Measurements from ENCODE around the gene CFAP70.

Gene CFAP70

GRCh38 chr10:73307203-73307800 lies 51.4 kb downstream of the CFAP70 start:
- no peak overlapping the region for H3K4me2 ChIP-seq (ENCODE audit: low read length)
- no peak overlapping the region for H3K27ac ChIP-seq (ENCODE audit: low read depth, low read length, poor library complexity, severe bottlenecking)
- H3K9ac ChIP-seq (ENCODE audit: low read length): no peak overlapping the region
- no peaks in the 10 kb centered on the region for H4K20me1 ChIP-seq (ENCODE audit: insufficient read depth, low read length)
- no peaks in the 10 kb centered on the region for H3K36me3 ChIP-seq (ENCODE audit: insufficient read depth, low read length)
- H3K4me1 ChIP-seq (ENCODE audit: insufficient read depth, low read length, severe bottlenecking): no peaks in the 10 kb centered on the region
- peaks cover 12% of the 10 kb centered on the region for H3K9me3 ChIP-seq (ENCODE audit: low read length)
- no peaks in the 10 kb centered on the region for H3K79me2 ChIP-seq (ENCODE audit: insufficient read depth, low read length)
- no peaks in the 10 kb centered on the region for H3K9me2 ChIP-seq (ENCODE audit: low read depth, low read length)
- no peaks in the 10 kb centered on the region for H3K27me3 ChIP-seq (ENCODE audit: insufficient read depth, low read length)
- H3K4me3 ChIP-seq (ENCODE audit: low read depth, low read length, poor library complexity, severe bottlenecking): no peak overlapping the region
- no peak for TF ChIP-seq EZH2 (IDR thresholded peaks at IDR 0.05; ENCODE audit: borderline replicate concordance, low read length)
- TF ChIP-seq, protein P1, sequence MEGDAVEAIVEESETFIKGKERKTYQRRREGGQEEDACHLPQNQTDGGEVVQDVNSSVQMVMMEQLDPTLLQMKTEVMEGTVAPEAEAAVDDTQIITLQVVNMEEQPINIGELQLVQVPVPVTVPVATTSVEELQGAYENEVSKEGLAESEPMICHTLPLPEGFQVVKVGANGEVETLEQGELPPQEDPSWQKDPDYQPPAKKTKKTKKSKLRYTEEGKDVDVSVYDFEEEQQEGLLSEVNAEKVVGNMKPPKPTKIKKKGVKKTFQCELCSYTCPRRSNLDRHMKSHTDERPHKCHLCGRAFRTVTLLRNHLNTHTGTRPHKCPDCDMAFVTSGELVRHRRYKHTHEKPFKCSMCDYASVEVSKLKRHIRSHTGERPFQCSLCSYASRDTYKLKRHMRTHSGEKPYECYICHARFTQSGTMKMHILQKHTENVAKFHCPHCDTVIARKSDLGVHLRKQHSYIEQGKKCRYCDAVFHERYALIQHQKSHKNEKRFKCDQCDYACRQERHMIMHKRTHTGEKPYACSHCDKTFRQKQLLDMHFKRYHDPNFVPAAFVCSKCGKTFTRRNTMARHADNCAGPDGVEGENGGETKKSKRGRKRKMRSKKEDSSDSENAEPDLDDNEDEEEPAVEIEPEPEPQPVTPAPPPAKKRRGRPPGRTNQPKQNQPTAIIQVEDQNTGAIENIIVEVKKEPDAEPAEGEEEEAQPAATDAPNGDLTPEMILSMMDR (IDR thresholded peaks at IDR 0.05; ENCODE audit: low read length): no peak
- no peaks in the 10 kb centered on the region for H3F3A ChIP-seq (ENCODE audit: insufficient read depth, low read length)
- no peak overlapping the region for H2AFZ ChIP-seq (ENCODE audit: low read length)

- Histone ChIP-seq H3K4me3 (ENCODE audit: low read depth, low read length, poor library complexity, severe bottlenecking) (no peak overlapping the region), H3K4me1 (ENCODE audit: insufficient read depth, low read length, severe bottlenecking) (no peaks in the 10 kb centered on the region), H2AFZ (ENCODE audit: low read length) (no peak overlapping the region), H3K27me3 (ENCODE audit: insufficient read depth, low read length) (no peaks in the 10 kb centered on the region), H3K9ac (ENCODE audit: low read length) (no peak overlapping the region), H3K9me2 (ENCODE audit: low read depth, low read length) (no peaks in the 10 kb centered on the region), H3F3A (ENCODE audit: insufficient read depth, low read length) (no peaks in the 10 kb centered on the region), H4K20me1 (ENCODE audit: insufficient read depth, low read length) (no peaks in the 10 kb centered on the region), H3K27ac (ENCODE audit: low read depth, low read length, poor library complexity, severe bottlenecking) (no peak overlapping the region), H3K79me2 (ENCODE audit: insufficient read depth, low read length) (no peaks in the 10 kb centered on the region), H3K9me3 (ENCODE audit: low read length) (peaks cover 12% of the 10 kb centered on the region), H3K4me2 (ENCODE audit: low read length) (no peak overlapping the region), H3K36me3 (ENCODE audit: insufficient read depth, low read length) (no peaks in the 10 kb centered on the region)
- no peak for TF ChIP-seq EZH2 (IDR thresholded peaks at IDR 0.05; ENCODE audit: borderline replicate concordance, low read length)
- TF ChIP-seq, protein P1 (IDR thresholded peaks at IDR 0.05; ENCODE audit: low read length): no peak
Observed at GRCh38 chr10:73306171-73306708, 52.4 kb downstream of the CFAP70 start.

DNA sequence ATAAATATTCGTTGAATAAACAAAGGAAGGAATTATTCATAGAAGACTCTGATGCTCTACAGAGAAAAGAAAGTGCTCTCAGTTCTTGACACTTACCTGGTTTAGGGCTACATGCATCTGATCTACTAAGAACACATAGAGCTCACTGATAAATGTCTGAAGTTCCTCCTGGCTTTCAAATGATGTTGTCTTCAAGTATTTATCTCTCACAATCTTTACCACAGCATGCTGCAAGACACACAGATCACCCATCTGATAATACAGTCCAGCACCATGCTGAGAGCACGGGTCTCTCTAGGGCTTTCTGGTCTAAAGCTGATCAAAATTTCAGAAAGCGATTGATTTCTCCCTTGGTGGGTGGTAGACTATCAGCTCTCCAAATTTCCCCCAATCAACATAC lies 61.7 kb downstream of the CFAP70 start:
- no peak overlapping the region for H2AFZ ChIP-seq (ENCODE audit: low read length)
- no peaks in the 10 kb centered on the region for H3K36me3 ChIP-seq (ENCODE audit: insufficient read depth, low read length)
- H3K27me3 ChIP-seq (ENCODE audit: insufficient read depth, low read length): no peaks in the 10 kb centered on the region
- H3K27ac ChIP-seq (ENCODE audit: low read depth, low read length, poor library complexity, severe bottlenecking): no peak overlapping the region
- H3K4me3 ChIP-seq (ENCODE audit: low read depth, low read length, poor library complexity, severe bottlenecking): no peak overlapping the region
- no peaks in the 10 kb centered on the region for H3K9me3 ChIP-seq (ENCODE audit: low read length)
- TF ChIP-seq, protein P1 (IDR thresholded peaks at IDR 0.05; ENCODE audit: low read length): no peak
- TF ChIP-seq EZH2 (IDR thresholded peaks at IDR 0.05; ENCODE audit: borderline replicate concordance, low read length): no peak
- no peaks in the 10 kb centered on the region for H3K79me2 ChIP-seq (ENCODE audit: insufficient read depth, low read length)
- no peak overlapping the region for H3K4me2 ChIP-seq (ENCODE audit: low read length)
- no peaks in the 10 kb centered on the region for H3F3A ChIP-seq (ENCODE audit: insufficient read depth, low read length)
- H3K9me2 ChIP-seq (ENCODE audit: low read depth, low read length): no peaks in the 10 kb centered on the region
- no peaks in the 10 kb centered on the region for H3K4me1 ChIP-seq (ENCODE audit: insufficient read depth, low read length, severe bottlenecking)
- no peak overlapping the region for H3K9ac ChIP-seq (ENCODE audit: low read length)
- H4K20me1 ChIP-seq (ENCODE audit: insufficient read depth, low read length): no peaks in the 10 kb centered on the region
